SH-SY5Y (cell line): Measurements from ENCODE around the gene DOK4.

Experiments used
- GATA2 ChIP-seq: IDR thresholded peaks from 2 replicates; pipeline ENCODE4 v1.6.1; 2011; ENCODE audit warnings: mild to moderate bottlenecking, low read depth, low read length
- GATA3 ChIP-seq: IDR thresholded peaks from 2 replicates; pipeline ENCODE4 v1.6.1; 2011; ENCODE audit warnings: low read depth, mild to moderate bottlenecking, low read length, moderate library complexity

DNA sequence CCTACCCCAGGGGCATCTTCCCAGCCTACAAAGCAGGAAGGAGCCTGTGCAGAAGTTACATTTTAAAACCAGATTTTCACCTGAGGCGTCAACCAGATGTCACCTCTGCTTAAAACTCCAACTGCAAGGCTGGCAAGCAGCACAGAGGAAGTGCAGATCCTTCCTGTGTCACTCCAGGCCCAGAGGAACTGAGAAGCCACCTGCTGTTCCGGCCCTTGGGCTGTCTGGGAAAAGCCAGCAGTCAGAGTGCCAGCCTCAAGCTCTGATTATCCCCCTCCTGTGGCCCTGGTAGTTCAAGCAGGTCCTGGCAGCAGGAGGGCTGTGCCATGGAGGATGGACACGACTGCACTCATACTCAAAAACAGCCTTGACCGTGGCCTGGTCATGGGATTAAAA is 13.6 kb downstream of the DOK4 start:
- TF ChIP-seq GATA2 (no peak), GATA3 (no peak)
